SU-DHL-6 (cell line): ENCODE results near the gene HBG2.

ENCODE experiments used
- H2AFZ ChIP-seq: fragments of 200-600 bp; sonication (generic); 2 replicates; pipeline ENCODE4 v1.6.1; 2014; ENCODE audit warnings: low read depth, mild to moderate bottlenecking, moderate library complexity, mixed read lengths, antibody characterized with exemption, low read length; ENCODE audit not compliant: severe bottlenecking
- H3F3A ChIP-seq: fragments of 200-600 bp; shearing (Covaris generic); 2 replicates; pipeline ENCODE4 v1.6.0; 2016; ENCODE audit warnings: antibody characterized with exemption, mild to moderate bottlenecking; ENCODE audit not compliant: insufficient read depth
- H3K27ac ChIP-seq: fragments of 200-600 bp; sonication (generic); 2 replicates; pipeline ENCODE4 v1.5.1; 2016; ENCODE audit warnings: low read depth, mild to moderate bottlenecking, low read length, moderate library complexity, mixed read lengths
- H3K27me3 ChIP-seq: fragments of 200-600 bp; sonication (generic), shearing (Covaris generic); 2 replicates; pipeline ENCODE4 v1.6.0; 2014; ENCODE audit warnings: mild to moderate bottlenecking, low read length
- H3K36me3 ChIP-seq: fragments of 200-600 bp; sonication (generic); 2 replicates; pipeline ENCODE4 v1.6.1; 2014; ENCODE audit warnings: mild to moderate bottlenecking, low read length, mixed read lengths
- H3K4me2 ChIP-seq: fragments of 300-600, 200-600 bp; shearing (Covaris generic), sonication (generic); 2 replicates; pipeline ENCODE4 v1.6.0; 2014; ENCODE audit warnings: low read length, low read depth, mild to moderate bottlenecking; ENCODE audit not compliant: poor library complexity, severe bottlenecking
- H3K4me3 ChIP-seq: fragments of 200-600 bp; sonication (generic); 2 replicates; pipeline ENCODE4 v1.5.1; 2014; ENCODE audit warnings: antibody characterized with exemption, low read length, mild to moderate bottlenecking, mixed read lengths; ENCODE audit not compliant: insufficient read depth, poor library complexity, severe bottlenecking
- H3K79me2 ChIP-seq: fragments of 200-600 bp; sonication (generic); 2 replicates; pipeline ENCODE4 v1.6.1; 2014; ENCODE audit warnings: mild to moderate bottlenecking, low read length, moderate library complexity; ENCODE audit not compliant: insufficient read depth
- H3K9ac ChIP-seq: fragments of 200-600 bp; sonication (generic); 2 replicates; pipeline ENCODE4 v1.7.0; 2014; ENCODE audit warnings: mild to moderate bottlenecking, low read length
- H3K9me2 ChIP-seq: fragments of 200-600 bp; sonication (generic); replicated peaks from 2 replicates; pipeline ENCODE4 v1.6.1; 2014; ENCODE audit warnings: low read length; ENCODE audit not compliant: insufficient read depth
- H3K9me3 ChIP-seq: fragments of 200-600 bp; sonication (generic); 2 replicates; pipeline ENCODE4 v1.6.1; 2014; ENCODE audit warnings: low read length, mixed read lengths; ENCODE audit not compliant: insufficient read depth
- H4K20me1 ChIP-seq: fragments of 200-600 bp; sonication (generic); 2 replicates; pipeline ENCODE4 v1.6.1; 2014; ENCODE audit warnings: low read depth, mild to moderate bottlenecking, antibody characterized with exemption, low read length, moderate library complexity, mixed read lengths
- EZH2phosphoT487 ChIP-seq: fragments of 200-600 bp; sonication (generic), shearing (Covaris generic); conservative IDR thresholded peaks from 2 replicates; pipeline ENCODE4 v1.6.1; 2018; ENCODE audit warnings: mild to moderate bottlenecking, antibody characterized with exemption, low read length, moderate library complexity, mixed read lengths
- TF ChIP-seq, protein P1 (sequence below): fragments of 200-600 bp; sonication (generic); IDR thresholded peaks from one replicate; pipeline ENCODE4 v1.5.1; 2017; ENCODE audit warnings: antibody characterized with exemption, mild to moderate bottlenecking, low read length, moderate library complexity; ENCODE audit not compliant: insufficient read depth, poor library complexity, severe bottlenecking

Gene HBG2

DNA sequence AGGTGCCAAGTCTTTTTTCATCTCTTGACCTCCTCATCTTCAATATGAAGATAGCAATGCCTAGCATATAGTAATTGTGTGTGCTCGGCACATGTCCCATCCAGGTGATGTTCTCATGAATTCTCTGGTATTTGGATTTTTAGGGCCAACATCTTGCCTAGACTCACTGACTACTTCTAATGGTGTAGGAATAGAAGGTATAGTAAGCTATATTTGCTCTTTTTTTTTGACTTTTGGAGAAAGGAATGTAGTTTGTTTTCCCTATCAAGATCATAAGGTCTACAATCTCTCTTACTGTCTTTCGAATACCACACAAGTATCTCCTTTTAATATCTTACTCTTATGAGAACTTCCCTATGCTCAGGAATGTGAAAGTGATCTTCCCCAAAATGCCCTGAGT is 23.5 kb downstream of the HBG2 start:
- H3K9ac ChIP-seq: no peak overlapping the region
- no peaks in the 10 kb centered on the region for H3F3A ChIP-seq
- H3K4me3 ChIP-seq: no peak overlapping the region
- H3K9me3 ChIP-seq: no peaks in the 10 kb centered on the region
- H3K27ac ChIP-seq: no peak overlapping the region
- no peaks in the 10 kb centered on the region for H3K9me2 ChIP-seq
- H4K20me1 ChIP-seq: no peaks in the 10 kb centered on the region
- H3K79me2 ChIP-seq: no peaks in the 10 kb centered on the region
- no peak overlapping the region for H2AFZ ChIP-seq
- no peaks in the 10 kb centered on the region for H3K27me3 ChIP-seq
- no peaks in the 10 kb centered on the region for H3K36me3 ChIP-seq
- TF ChIP-seq, protein P1, sequence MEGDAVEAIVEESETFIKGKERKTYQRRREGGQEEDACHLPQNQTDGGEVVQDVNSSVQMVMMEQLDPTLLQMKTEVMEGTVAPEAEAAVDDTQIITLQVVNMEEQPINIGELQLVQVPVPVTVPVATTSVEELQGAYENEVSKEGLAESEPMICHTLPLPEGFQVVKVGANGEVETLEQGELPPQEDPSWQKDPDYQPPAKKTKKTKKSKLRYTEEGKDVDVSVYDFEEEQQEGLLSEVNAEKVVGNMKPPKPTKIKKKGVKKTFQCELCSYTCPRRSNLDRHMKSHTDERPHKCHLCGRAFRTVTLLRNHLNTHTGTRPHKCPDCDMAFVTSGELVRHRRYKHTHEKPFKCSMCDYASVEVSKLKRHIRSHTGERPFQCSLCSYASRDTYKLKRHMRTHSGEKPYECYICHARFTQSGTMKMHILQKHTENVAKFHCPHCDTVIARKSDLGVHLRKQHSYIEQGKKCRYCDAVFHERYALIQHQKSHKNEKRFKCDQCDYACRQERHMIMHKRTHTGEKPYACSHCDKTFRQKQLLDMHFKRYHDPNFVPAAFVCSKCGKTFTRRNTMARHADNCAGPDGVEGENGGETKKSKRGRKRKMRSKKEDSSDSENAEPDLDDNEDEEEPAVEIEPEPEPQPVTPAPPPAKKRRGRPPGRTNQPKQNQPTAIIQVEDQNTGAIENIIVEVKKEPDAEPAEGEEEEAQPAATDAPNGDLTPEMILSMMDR: no peak
- TF ChIP-seq EZH2phosphoT487: no peak
- H3K4me2 ChIP-seq: no peak overlapping the region

DNA sequence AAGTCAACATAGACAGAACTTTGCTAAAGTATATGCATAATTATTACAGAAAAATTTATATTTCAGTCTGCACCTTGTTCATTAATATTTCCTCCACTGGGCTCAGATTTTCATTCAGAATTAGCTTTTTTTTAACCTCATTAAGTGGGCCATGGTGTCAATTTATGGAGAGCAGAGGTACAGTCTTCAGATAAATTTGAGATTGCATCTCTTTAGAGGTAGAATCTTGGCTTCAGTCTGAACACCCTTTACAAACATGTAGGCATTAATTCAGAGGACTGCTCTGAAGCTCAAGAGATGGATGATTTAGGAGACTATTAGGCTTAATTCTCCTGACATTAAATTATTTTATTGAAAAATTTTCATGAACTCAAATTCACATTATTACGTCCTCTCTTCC is 24.3 kb downstream of the HBG2 start:
- Histone ChIP-seq H3K27ac (no peak overlapping the region), H4K20me1 (no peaks in the 10 kb centered on the region), H3F3A (no peaks in the 10 kb centered on the region), H3K9ac (no peak overlapping the region), H3K27me3 (no peaks in the 10 kb centered on the region), H3K9me3 (no peaks in the 10 kb centered on the region), H3K79me2 (no peaks in the 10 kb centered on the region), H2AFZ (no peak overlapping the region), H3K36me3 (no peaks in the 10 kb centered on the region), H3K9me2 (no peaks in the 10 kb centered on the region), H3K4me2 (no peak overlapping the region), H3K4me3 (no peak overlapping the region)
- TF ChIP-seq, protein P1: no peak
- no peak for TF ChIP-seq EZH2phosphoT487

DNA sequence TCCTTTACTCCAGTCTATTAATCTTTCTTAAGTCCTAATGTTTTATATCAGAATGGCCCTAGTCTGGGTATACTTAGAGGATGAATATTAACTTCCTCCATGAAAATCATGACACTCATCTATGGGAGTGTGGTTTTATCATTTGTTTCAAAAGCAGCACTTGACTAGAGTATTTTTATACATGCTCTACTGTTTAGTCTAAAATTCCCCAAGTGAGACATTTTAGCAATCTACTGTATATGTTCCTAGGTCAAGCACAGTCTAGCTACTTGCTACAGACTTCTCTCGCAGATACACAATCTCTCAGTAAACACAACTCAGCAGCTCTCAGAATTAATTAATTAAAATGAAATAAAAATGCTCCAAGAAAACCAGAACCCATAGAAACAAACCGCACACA is 24.8 kb downstream of the HBG2 start:
- Histone ChIP-seq H3K4me2 (no peak overlapping the region), H3F3A (no peaks in the 10 kb centered on the region), H2AFZ (no peak overlapping the region)

More for the DNA sequence above, 24.8 kb downstream of the HBG2 start:
- TF ChIP-seq, protein P1: no peak
- Histone ChIP-seq H3K27ac (no peak overlapping the region), H3K27me3 (no peaks in the 10 kb centered on the region), H3K9me3 (no peaks in the 10 kb centered on the region), H3K9me2 (no peaks in the 10 kb centered on the region), H3K79me2 (no peaks in the 10 kb centered on the region), H4K20me1 (no peaks in the 10 kb centered on the region), H3K36me3 (no peaks in the 10 kb centered on the region), H3K4me3 (no peak overlapping the region), H3K9ac (no peak overlapping the region)
